Esophagus muscularis mucosa (tissue), 4 donors: Measurements from ENCODE around the gene NHSL1. TPM values are rescaled to one million over a fixed set of nuclear protein-coding genes. Genes with fewer than 3 reads are reported as not detected.

Experiments
- DNase-seq: peaks from one replicate; pipeline ENCODE4 v3.0.0-alpha.2; 2017; ENCODE audit errors: extremely low spot score
- H3K27ac ChIP-seq, 4 donors: fragments of 200-600 bp; sonication (generic); replicated peaks in 1 of 4; 1 replicate in 3 of 4; 2 replicates in 1 of 4; pipeline ENCODE4 v1.5.1; 2016 to 2019; ENCODE audit warnings: mild to moderate bottlenecking in 1 of 4
- H3K27me3 ChIP-seq, 4 donors: fragments of 200-600 bp; sonication (generic); one replicate each; pipeline versions ENCODE4 v1.5.1 to v1.6.0; 2016 to 2019
- H3K36me3 ChIP-seq, 4 donors: fragments of 200-600 bp; sonication (generic); one replicate each; pipeline ENCODE4 v1.5.1; 2016 to 2019
- H3K4me1 ChIP-seq, 4 donors: fragments of 200-600 bp; sonication (generic); one replicate each; pipeline ENCODE4 v1.5.1; 2016 to 2019
- H3K4me3 ChIP-seq, 4 donors: fragments of 200-600 bp; sonication (generic); 1 replicate in 2 of 4; 2 replicates in 2 of 4; pipeline ENCODE4 v1.5.1; 2016 to 2019; ENCODE audit warnings: mild to moderate bottlenecking in 4 of 4, moderate library complexity in 1 of 4
- H3K9me3 ChIP-seq, 4 donors: fragments of 200-600 bp; sonication (generic); 1 replicate in 3 of 4; 2 replicates in 1 of 4; pipeline ENCODE4 v1.5.1; 2016 to 2019
- CTCF ChIP-seq, 3 experiments: fragments of 200-600 bp in 2 of 3; fragments of 450-650 bp in 1 of 3; sonication (generic) in 2 of 3; IDR thresholded peaks; one replicate each; pipeline ENCODE4 v1.5.1; 2017 to 2019; ENCODE audit warnings: antibody characterized with exemption in 3 of 3, mild to moderate bottlenecking in 2 of 3, moderate library complexity in 1 of 3
- EP300 ChIP-seq: sonication (generic); formaldehyde crosslinking; IDR thresholded peaks from one replicate; pipeline ENCODE4 v1.6.1; 2017; ENCODE audit warnings: antibody characterized with exemption
- POLR2A ChIP-seq: fragments of 450-650 bp; IDR thresholded peaks from one replicate; pipeline ENCODE4 v1.6.1; 2017; ENCODE audit warnings: antibody characterized with exemption, moderate library complexity, mild to moderate bottlenecking, low read depth
- POLR2AphosphoS5 ChIP-seq, 2 donors: sonication (generic); formaldehyde crosslinking; IDR thresholded peaks; one replicate each; pipeline ENCODE4 v1.6.1; 2017; ENCODE audit warnings: antibody characterized with exemption in 2 of 2
- WGBS: methylation state at CpG from one replicate; pipeline ENCODE4 v1.1.5; 2018; 5-methylcytosine and 5-hydroxymethylcytosine counted together
- intact Hi-C: fragments of 100-400 bp; cut with DNase I; formaldehyde crosslinking; loops from one replicate; pipeline ENCODE4 v1.15.1; 2023
- total RNA-seq, 4 donors: library from RNA; depleted of rRNA; stranded (reverse); fragments of >200 nt; gene quantifications; one replicate each; pipeline versions ENCODE4 v1.1.0 to v1.2.1, GENCODE V29; 2016

The NHSL1 gene
- total RNA-seq, 4 donors from 2014 or later = 8.6 to 15.6 (median 11.7) TPM

- 79% methylated on average over 5 of the region's 5 CpGs for WGBS
These were observed 105.2 kb downstream of the NHSL1 start for GRCh38 chr6:138393871-138394783.

GRCh38 chr6:138389551-138389950 is 109.7 kb downstream of the NHSL1 start:
- Histone ChIP-seq H3K9me3 (no peaks in the 10 kb centered on the region), H3K36me3 (no peaks in the 10 kb centered on the region), H3K27me3 (peaks cover 0 to 8% (median 0%) of the 10 kb centered on the region in 4 donors), H3K27ac (no peak overlapping the region), H3K4me1 (peaks cover 0 to 4% (median 0%) of the 10 kb centered on the region in 4 donors), H3K4me3 (no peak overlapping the region)
- intact Hi-C loops = no loop called here
- peak; percentile 37 for DNase-seq
- 88% methylated on average over 5 of the region's 5 CpGs for WGBS
- TF ChIP-seq CTCF (IDR thresholded peaks at IDR 0.05) (no peak), POLR2A (no peak), EP300 (no peak), POLR2AphosphoS5 (IDR thresholded peaks at IDR 0.05) (no peak)

More at GRCh38 chr6:138393871-138394783, 105.2 kb downstream of the NHSL1 start:
- no peak overlapping the region for H3K27ac ChIP-seq
- H3K4me3 ChIP-seq = no peak overlapping the region
- no peaks in the 10 kb centered on the region for H3K27me3 ChIP-seq
- no peak for TF ChIP-seq POLR2A
- no peak for TF ChIP-seq POLR2AphosphoS5 (IDR thresholded peaks at IDR 0.05)
- no peak for TF ChIP-seq EP300
- no peak for TF ChIP-seq CTCF (IDR thresholded peaks at IDR 0.05)
- H3K36me3 ChIP-seq = no peaks in the 10 kb centered on the region
- H3K4me1 ChIP-seq = peaks cover 0 to 4% (median 0%) of the 10 kb centered on the region in 4 donors
- intact Hi-C loops = no loop called here
- peak; percentile 62 for DNase-seq
- no peaks in the 10 kb centered on the region for H3K9me3 ChIP-seq

GRCh38 chr6:138387577-138388368 is 111.5 kb downstream of the NHSL1 start:
- TF ChIP-seq EP300 = no peak
- no peak for TF ChIP-seq POLR2A
- TF ChIP-seq CTCF (IDR thresholded peaks at IDR 0.05) = no peak
- no peak for TF ChIP-seq POLR2AphosphoS5 (IDR thresholded peaks at IDR 0.05)
- WGBS = 89% methylated on average over 8 of the region's 8 CpGs
- Histone ChIP-seq H3K27me3 (peaks cover 0 to 8% (median 0%) of the 10 kb centered on the region in 4 donors), H3K4me3 (no peak overlapping the region), H3K4me1 (no peaks in the 10 kb centered on the region), H3K27ac (no peak overlapping the region), H3K36me3 (no peaks in the 10 kb centered on the region), H3K9me3 (no peaks in the 10 kb centered on the region)
- DNase-seq = no peak
- intact Hi-C loops = no loop called here

- WGBS = 98% methylated on average over 3 of the region's 3 CpGs
- DNase-seq = no peak
- H3K36me3 ChIP-seq = no peaks in the 10 kb centered on the region
- TF ChIP-seq POLR2AphosphoS5 (IDR thresholded peaks at IDR 0.05) (no peak), POLR2A (no peak), EP300 (no peak), CTCF (IDR thresholded peaks at IDR 0.05) (no peak)
- intact Hi-C loops = no loop called here
- no peak overlapping the region for H3K4me3 ChIP-seq
- no peak overlapping the region for H3K27ac ChIP-seq
- no peaks in the 10 kb centered on the region for H3K4me1 ChIP-seq
- peaks cover 0 to 8% (median 0%) of the 10 kb centered on the region in 4 donors for H3K27me3 ChIP-seq
- H3K9me3 ChIP-seq = no peaks in the 10 kb centered on the region
These were observed 112.4 kb downstream of the NHSL1 start for GRCh38 chr6:138386897-138387296.
